ENCODE results near the gene IGSF21. TPM values are rescaled to one million over a fixed set of nuclear protein-coding genes. Genes with fewer than 3 reads are reported as not detected.
"Not testable (repeated sequence)": the region's sequence is repeated elsewhere in the genome, so short reads cannot be mapped to it uniquely, and the experiment has no call there.

IGSF21 gene
- total RNA-seq, 1 donor from 2014 or later: 1.8 TPM

GRCh38 chr1:18398791-18399530 is 291.4 kb downstream of the IGSF21 start:
- DNase-seq: no peak
- intact Hi-C loops (cut with micrococcal nuclease): no loop called here

GRCh38 chr1:18400347-18401102 is 292.9 kb downstream of the IGSF21 start:
- no peak for ATAC-seq
- intact Hi-C loops (cut with micrococcal nuclease): no loop called here
- no peak for DNase-seq

More at GRCh38 chr1:18398791-18399530, 291.4 kb downstream of the IGSF21 start:
- ATAC-seq: no peak

- DNase-seq (no peak), ATAC-seq (no peak)
- intact Hi-C loops (cut with micrococcal nuclease): no loop called here
These were observed 294.3 kb downstream of the IGSF21 start for GRCh38 chr1:18401921-18402320.

GRCh38 chr1:18404460-18404859 is 296.9 kb downstream of the IGSF21 start:
- intact Hi-C loops (cut with micrococcal nuclease): no loop called here
- ATAC-seq (no peak), DNase-seq (no peak)

GRCh38 chr1:18407166-18408045 is 299.8 kb downstream of the IGSF21 start:
- intact Hi-C loops (cut with micrococcal nuclease): no loop called here
- DNase-seq (no peak), ATAC-seq (no peak)

DNA sequence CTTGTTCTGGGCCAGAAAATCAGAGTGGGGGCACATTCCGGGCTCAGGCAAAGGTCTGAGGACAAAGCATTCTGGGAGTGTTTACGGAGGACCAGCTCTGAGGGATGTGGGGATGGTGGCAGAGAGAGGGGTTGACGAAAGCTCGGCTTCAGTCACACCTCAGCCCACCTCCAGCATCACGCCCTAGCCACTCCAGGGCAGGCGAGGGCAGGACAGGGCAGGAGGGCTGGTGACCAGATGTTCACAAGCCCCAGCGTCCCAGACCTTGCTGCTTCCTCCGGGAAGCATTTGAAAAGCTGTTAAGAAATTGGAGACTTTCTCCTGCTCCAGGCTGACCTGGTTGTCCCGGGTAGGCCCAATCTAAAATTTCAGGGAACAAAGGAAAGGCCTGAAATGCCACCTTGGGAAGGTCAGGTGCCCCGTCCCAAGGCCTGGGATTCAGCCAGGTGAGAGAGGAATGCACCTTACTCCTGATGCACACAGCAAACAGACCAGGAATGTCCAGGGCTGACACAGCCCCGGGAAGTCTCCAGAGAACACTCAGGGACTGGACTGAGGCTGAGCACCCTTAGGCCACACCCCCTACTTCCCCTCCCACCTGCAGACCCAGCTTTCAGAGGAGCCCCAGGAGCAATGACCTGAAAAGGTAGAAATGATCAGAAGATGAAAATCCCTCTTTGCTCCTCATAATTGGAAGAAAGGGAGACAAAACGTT is 301.2 kb downstream of the IGSF21 start:
- no peak for ATAC-seq
- intact Hi-C loops (cut with micrococcal nuclease): no loop called here
- no peak for DNase-seq

DNA sequence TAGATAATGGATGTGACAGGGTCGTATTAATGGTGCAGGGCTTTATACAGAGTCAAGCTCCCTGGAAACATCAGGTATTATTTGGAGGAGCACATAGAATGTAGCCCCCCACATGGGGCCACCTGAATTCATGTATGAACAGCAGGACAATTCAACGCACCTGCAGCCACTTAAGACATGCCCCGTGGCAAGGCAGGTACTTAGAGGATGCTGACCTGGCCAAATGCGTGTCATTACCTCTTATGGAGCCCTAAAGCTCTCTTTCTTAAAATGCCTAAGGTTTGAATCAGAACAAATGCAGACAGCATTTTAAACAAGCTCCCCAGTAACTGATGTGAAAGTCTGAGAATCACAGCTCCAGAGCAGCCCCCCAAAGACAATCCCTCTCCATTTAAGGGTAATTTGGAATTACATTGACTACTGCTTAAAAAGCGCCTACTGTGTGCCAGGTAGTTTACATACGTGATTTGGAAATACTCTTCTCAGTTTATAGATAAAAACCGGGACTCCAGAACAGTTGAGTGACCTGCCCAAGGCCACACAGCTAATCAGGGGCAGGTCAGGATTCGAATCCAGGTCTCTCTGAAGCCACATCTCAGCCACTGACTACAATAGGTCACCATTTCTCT is 302.1 kb downstream of the IGSF21 start:
- intact Hi-C loops (cut with micrococcal nuclease): no loop called here
- no peak for ATAC-seq
- DNase-seq: no peak

GRCh38 chr1:18410407-18410806 is 302.8 kb downstream of the IGSF21 start:
- intact Hi-C loops (cut with micrococcal nuclease): no loop called here
- DNase-seq (no peak), ATAC-seq (no peak)

- intact Hi-C loops (cut with micrococcal nuclease): no loop called here
- DNase-seq (no peak), ATAC-seq (no peak)
These were observed 303.7 kb downstream of the IGSF21 start for GRCh38 chr1:18411321-18411720.

DNA sequence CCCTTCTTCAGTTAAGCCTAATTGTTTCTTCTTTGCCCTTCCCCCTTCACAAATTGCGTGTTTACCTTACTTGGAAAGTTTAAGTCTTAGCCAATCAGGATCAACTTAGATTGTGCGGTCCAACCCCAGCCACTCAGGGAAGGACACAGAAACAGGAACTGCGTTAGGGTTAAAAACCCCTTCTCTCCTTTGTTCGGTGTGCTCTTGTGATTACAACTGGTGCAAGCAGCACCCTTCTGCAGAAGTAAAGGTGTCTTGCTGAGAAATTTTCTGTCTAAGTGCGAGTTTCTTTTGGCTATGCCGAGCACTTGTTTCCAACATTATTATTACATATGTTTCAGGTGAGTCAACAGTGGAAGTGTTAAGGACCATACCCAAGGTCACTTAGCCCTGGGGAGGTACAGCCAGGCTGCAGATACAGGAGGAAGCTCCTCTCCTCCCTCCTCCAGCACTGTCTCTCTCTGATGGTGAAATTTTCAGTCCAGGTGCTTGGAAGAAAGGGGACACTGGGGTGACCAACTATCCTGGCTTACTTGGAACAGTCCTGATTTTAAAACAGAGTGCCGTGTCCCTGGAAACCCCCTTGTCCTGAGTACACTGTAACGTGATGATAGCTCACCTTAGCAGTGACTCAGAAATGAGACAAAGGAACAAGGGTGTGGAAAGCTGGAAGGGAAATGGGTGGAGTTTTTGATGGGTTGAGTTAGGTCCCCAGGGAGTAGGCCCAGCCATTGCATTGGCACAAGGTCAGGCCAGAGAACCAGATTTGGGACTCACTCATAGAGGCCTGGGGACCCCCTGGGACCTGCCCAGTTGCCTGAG is 304.4 kb downstream of the IGSF21 start:
- ATAC-seq: no peak

DNA sequence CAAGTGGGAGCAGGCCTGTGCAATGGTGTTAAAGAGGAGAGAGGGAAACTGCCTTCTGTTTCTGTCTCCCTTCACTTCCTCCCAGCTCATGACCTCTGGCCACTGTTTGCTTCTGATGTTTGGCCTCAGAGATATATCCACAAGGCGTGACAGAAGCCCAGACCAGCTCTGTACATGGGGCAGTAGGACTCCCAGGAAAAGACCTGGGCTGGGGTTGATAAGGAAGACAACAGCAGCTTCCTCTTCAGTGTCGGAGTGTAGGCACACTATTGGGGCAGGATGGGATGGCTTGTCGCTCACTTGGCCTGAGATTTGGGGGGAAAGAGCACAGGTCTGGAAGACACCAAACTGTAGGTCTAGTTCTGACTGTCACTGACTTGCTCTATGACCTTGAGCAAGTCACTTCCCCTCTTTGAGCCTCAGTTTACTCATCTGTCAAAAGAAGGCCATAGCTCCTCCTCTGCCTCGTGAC is 305.3 kb downstream of the IGSF21 start:
- DNase-seq: no peak
- intact Hi-C loops (cut with micrococcal nuclease): no loop called here

More for the DNA sequence above, 304.4 kb downstream of the IGSF21 start:
- intact Hi-C loops (cut with micrococcal nuclease): no loop called here
- no peak for DNase-seq

DNA sequence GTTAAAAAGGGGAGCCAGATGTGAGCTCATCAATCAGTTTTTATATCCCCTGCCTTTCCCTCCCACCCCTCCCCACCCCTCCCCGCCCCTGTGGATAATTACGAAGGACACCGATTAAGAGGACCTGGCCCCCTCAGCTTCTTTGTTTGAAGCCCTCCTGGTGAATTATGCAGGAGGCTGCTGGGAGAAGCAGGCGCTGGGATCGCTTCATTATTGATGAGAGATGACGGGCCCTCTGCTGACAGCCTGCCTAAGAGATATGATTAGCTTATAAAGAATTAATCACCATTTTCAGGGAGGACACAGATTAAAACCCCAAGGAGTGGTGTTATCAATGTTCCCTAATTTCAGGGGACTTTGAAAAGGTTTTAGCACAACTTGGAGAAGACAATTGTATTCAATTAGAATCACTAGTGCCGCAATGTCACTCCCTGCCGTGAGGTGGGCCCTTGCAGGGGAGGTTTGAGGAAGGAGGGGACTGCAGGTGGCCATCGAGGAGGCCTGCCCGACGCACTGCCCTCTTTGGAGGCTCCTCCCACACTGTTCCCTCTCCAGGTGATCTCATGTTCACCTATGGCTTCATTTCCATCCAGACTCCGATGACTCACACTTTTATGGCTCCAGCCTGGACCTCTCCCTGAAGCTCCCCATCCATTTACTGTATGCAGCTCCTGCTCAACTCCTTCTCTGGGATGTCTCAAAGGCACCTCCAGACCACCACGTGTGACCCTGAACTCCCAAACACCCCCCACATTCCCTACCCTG is 306.1 kb downstream of the IGSF21 start:
- no peak for ATAC-seq
- DNase-seq: no peak
- intact Hi-C loops (cut with micrococcal nuclease): no loop called here

More for the DNA sequence above, 305.3 kb downstream of the IGSF21 start:
- no peak for ATAC-seq

- intact Hi-C loops (cut with micrococcal nuclease): no loop called here
- DNase-seq: no peak
- no peak for ATAC-seq
These were observed 306.7 kb downstream of the IGSF21 start for GRCh38 chr1:18414321-18414720.

GRCh38 chr1:18414872-18415447 is 307.4 kb downstream of the IGSF21 start:
- DNase-seq (no peak), ATAC-seq (no peak)
- intact Hi-C loops (cut with micrococcal nuclease): no loop called here

DNA sequence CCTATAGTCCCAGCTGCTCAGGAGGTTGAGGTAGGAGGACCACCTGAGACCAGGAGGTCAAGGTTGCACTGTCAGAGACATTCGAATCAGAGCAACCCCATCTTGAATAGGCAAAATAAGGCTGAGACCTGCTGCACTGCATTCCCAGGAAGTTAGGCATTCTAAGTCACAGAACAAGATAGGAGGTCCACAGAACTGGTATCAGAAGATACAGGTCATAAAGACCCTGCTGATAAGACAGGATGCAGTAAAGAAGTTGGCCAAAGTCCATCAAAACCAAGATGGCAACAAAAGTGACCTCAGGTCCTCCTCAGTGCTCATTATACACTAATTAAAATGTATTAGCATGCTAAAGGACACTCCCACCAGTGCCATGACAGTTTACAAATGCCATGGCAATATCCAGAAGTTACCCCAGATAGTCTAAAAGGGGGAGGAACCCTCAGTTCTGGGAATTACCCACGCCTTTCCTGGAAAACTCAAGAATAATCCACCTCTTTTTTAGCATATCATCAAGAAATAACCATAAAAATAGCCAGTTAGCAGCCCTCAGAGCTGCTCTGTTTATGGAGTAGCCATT is 307.9 kb downstream of the IGSF21 start:
- ATAC-seq (no peak), DNase-seq (no peak)
- intact Hi-C loops (cut with micrococcal nuclease): no loop called here

GRCh38 chr1:18416126-18416525 is 308.5 kb downstream of the IGSF21 start:
- intact Hi-C loops (cut with micrococcal nuclease); DNase-seq; ATAC-seq: not testable (repeated sequence)

All from left ventricle myocardium superior (tissue), 1 donor.